HepG2 (cell line): ENCODE results near the gene BTBD17. TPM values are rescaled to one million over a fixed set of nuclear protein-coding genes. Genes with fewer than 3 reads are reported as not detected.

Experiments used
- CEBPB ChIP-seq: IDR thresholded peaks from 2 replicates; pipeline ENCODE4 v1.6.1; 2011; ENCODE audit warnings: low read depth, low read length, improper control_type of control experiment, borderline replicate concordance
- DR1 ChIP-seq: sonication (generic); formaldehyde crosslinking; IDR thresholded peaks from 2 replicates; pipeline ENCODE4 v1.8.0; 2021; ENCODE audit warnings: mild to moderate bottlenecking, missing genetic modification reagents, inconsistent platforms
- ELF1 ChIP-seq: sonication (generic); formaldehyde crosslinking; IDR thresholded peaks from 2 replicates; pipeline ENCODE4 v1.4.0; 2020; ENCODE audit warnings: missing genetic modification reagents
- GLI4 ChIP-seq: sonication (generic); formaldehyde crosslinking; IDR thresholded peaks from 2 replicates; pipeline ENCODE4 v1.5.1; 2020; ENCODE audit warnings: missing genetic modification reagents, mild to moderate bottlenecking, moderate library complexity, borderline replicate concordance
- HDAC6 ChIP-seq: fragments of 200-600 bp; sonication (generic); IDR thresholded peaks from 2 replicates; pipeline ENCODE4 v1.7.0; 2017; ENCODE audit warnings: mild to moderate bottlenecking, antibody characterized with exemption, low read length, low read depth
- HHEX ChIP-seq: IDR thresholded peaks from 2 replicates; pipeline ENCODE4 v1.6.1; 2016; ENCODE audit warnings: control low read depth
- MAF1 ChIP-seq: sonication (generic); formaldehyde crosslinking; IDR thresholded peaks from 2 replicates; pipeline ENCODE4 v1.5.0; 2020; ENCODE audit warnings: missing genetic modification reagents, borderline replicate concordance
- PHF20 ChIP-seq: sonication (generic); formaldehyde crosslinking; IDR thresholded peaks from 2 replicates; pipeline ENCODE4 v1.5.0; 2020; ENCODE audit warnings: mild to moderate bottlenecking, missing genetic modification reagents
- SOX13 ChIP-seq, 3 experiments: fragments of 450-650 bp in 1 of 3; sonication (generic) in 1 of 3; formaldehyde crosslinking in 1 of 3; IDR thresholded peaks in 2 of 3; conservative IDR thresholded peaks in 1 of 3; 2 replicates each; pipeline versions ENCODE4 v1.5.0 to v1.6.1; 2016 to 2020; ENCODE audit warnings: antibody characterized with exemption in 1 of 3, mild to moderate bottlenecking in 1 of 3, missing compliant biosample characterization in 1 of 3, missing genetic modification reagents in 1 of 3, moderate library complexity in 1 of 3
- ZIK1 ChIP-seq: sonication (generic); formaldehyde crosslinking; IDR thresholded peaks from 2 replicates; pipeline ENCODE4 v1.5.0; 2020; ENCODE audit warnings: mild to moderate bottlenecking, low read depth, missing genetic modification reagents, borderline replicate concordance
- ZNF121 ChIP-seq: sonication (generic); formaldehyde crosslinking; IDR thresholded peaks from 2 replicates; pipeline ENCODE4 v1.5.0; 2020; ENCODE audit warnings: mild to moderate bottlenecking, missing genetic modification reagents
- ZNF430 ChIP-seq: sonication (generic); formaldehyde crosslinking; IDR thresholded peaks from 2 replicates; pipeline ENCODE4 v1.9.0; 2021; ENCODE audit warnings: mild to moderate bottlenecking, missing genetic modification reagents
- ZNF589 ChIP-seq: sonication (generic); formaldehyde crosslinking; conservative IDR thresholded peaks from 2 replicates; pipeline ENCODE4 v1.8.0; 2022; ENCODE audit warnings: mild to moderate bottlenecking, moderate library complexity, missing genetic modification reagents
- ZNF816 ChIP-seq: sonication (generic); formaldehyde crosslinking; IDR thresholded peaks from 2 replicates; pipeline ENCODE4 v1.8.0; 2022; ENCODE audit warnings: missing genetic modification reagents, mild to moderate bottlenecking, borderline replicate concordance
- polyA plus RNA-seq, 8 experiments: library from polyadenylated mRNA; depleted of rRNA in 3 of 8; stranded (reverse) in 7 of 8; unstranded in 1 of 8; fragments of >200 nt; fragmentation: Illumina TruSeq in 4 of 8; extraction: Trizol in 4 of 8; gene quantifications; 2 replicates each; pipeline versions ENCODE4 v1.2.1 to v1.2.3, GENCODE V29; 2011 to 2016; ENCODE audit warnings: low read depth in 4 of 8, missing spikeins in 1 of 8, mixed read lengths in 1 of 8; ENCODE audit not compliant: insufficient read depth in 1 of 8
- total RNA-seq, 5 experiments: library from RNA; depleted of rRNA; stranded (reverse); fragments of >200 nt; fragmentation: Illumina TruSeq; extraction: Trizol; gene quantifications; 2 replicates each; pipeline ENCODE4 v1.2.3, GENCODE V29; 2016; ENCODE audit warnings: low read depth in 1 of 5
- TF ChIP-seq, protein P1 (sequence below): IDR thresholded peaks from 2 replicates; pipeline ENCODE4 v1.6.1; 2018; ENCODE audit warnings: missing genetic modification reagents
- TF ChIP-seq, protein P2 (sequence below): sonication (generic); formaldehyde crosslinking; IDR thresholded peaks from 2 replicates; pipeline ENCODE4 v1.4.0; 2020; ENCODE audit warnings: missing genetic modification reagents
- TF ChIP-seq, protein P3 (sequence below): sonication (generic); formaldehyde crosslinking; IDR thresholded peaks from 2 replicates; pipeline ENCODE4 v1.4.0; 2020; ENCODE audit warnings: missing genetic modification reagents
- TF ChIP-seq, protein P4 (sequence below): sonication (generic); formaldehyde crosslinking; IDR thresholded peaks from 2 replicates; pipeline ENCODE4 v1.8.0; 2022; ENCODE audit warnings: missing genetic modification reagents, low read depth, mild to moderate bottlenecking, borderline replicate concordance
- TF ChIP-seq, protein P5 (sequence below): sonication (generic); formaldehyde crosslinking; IDR thresholded peaks from 2 replicates; pipeline ENCODE4 v1.5.0; 2020; ENCODE audit warnings: missing genetic modification reagents, mild to moderate bottlenecking, borderline replicate concordance
- TF ChIP-seq, protein P6 (sequence below): sonication (generic); formaldehyde crosslinking; conservative IDR thresholded peaks from 2 replicates; pipeline ENCODE4 v1.8.0; 2022; ENCODE audit warnings: mild to moderate bottlenecking, moderate library complexity, missing genetic modification reagents

BTBD17 gene
- total and polyA plus RNA-seq, 2 of the 13 experiments (the other 11 are each of a cell fraction or from before 2014, with no cell fraction given), result not detected

DNA sequence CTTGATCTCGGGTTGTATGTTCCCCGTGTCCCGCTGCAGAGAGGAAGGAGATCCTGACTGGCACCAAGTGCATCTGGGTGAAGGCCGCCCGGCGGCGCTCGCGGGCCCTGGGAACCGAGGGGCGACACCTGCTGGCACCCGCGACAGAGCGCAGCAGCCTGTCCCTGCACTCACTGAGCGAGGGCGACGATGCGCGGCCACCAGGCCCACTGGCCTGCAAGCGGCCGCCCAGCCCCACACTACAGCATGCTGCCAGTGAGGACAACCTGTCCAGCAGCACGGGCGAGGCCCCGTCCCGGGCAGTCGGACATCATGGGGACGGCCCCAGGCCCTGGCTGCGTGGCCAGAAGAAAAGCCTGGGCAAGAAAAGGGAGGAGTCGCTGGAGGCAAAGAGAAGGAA is 7.5 kb downstream of the BTBD17 start (continued):
- TF ChIP-seq, protein P1, sequence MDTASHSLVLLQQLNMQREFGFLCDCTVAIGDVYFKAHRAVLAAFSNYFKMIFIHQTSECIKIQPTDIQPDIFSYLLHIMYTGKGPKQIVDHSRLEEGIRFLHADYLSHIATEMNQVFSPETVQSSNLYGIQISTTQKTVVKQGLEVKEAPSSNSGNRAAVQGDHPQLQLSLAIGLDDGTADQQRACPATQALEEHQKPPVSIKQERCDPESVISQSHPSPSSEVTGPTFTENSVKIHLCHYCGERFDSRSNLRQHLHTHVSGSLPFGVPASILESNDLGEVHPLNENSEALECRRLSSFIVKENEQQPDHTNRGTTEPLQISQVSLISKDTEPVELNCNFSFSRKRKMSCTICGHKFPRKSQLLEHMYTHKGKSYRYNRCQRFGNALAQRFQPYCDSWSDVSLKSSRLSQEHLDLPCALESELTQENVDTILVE (CRISPR knock-in tag), result no peak
- no peak for TF ChIP-seq ZNF430 (CRISPR knock-in tag)
- TF ChIP-seq MAF1 (CRISPR knock-in tag), result peak; percentile 34; the same call in 1 of the 2 replicates
- TF ChIP-seq, protein P2, sequence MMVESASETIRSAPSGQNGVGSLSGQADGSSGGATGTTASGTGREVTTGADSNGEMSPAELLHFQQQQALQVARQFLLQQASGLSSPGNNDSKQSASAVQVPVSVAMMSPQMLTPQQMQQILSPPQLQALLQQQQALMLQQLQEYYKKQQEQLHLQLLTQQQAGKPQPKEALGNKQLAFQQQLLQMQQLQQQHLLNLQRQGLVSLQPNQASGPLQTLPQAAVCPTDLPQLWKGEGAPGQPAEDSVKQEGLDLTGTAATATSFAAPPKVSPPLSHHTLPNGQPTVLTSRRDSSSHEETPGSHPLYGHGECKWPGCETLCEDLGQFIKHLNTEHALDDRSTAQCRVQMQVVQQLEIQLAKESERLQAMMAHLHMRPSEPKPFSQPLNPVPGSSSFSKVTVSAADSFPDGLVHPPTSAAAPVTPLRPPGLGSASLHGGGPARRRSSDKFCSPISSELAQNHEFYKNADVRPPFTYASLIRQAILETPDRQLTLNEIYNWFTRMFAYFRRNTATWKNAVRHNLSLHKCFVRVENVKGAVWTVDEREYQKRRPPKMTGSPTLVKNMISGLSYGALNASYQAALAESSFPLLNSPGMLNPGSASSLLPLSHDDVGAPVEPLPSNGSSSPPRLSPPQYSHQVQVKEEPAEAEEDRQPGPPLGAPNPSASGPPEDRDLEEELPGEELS (CRISPR knock-in tag), result no peak
- TF ChIP-seq HDAC6, result no peak
- no peak for TF ChIP-seq ZIK1 (CRISPR knock-in tag)
- TF ChIP-seq ELF1, result no peak
- TF ChIP-seq, protein P3, sequence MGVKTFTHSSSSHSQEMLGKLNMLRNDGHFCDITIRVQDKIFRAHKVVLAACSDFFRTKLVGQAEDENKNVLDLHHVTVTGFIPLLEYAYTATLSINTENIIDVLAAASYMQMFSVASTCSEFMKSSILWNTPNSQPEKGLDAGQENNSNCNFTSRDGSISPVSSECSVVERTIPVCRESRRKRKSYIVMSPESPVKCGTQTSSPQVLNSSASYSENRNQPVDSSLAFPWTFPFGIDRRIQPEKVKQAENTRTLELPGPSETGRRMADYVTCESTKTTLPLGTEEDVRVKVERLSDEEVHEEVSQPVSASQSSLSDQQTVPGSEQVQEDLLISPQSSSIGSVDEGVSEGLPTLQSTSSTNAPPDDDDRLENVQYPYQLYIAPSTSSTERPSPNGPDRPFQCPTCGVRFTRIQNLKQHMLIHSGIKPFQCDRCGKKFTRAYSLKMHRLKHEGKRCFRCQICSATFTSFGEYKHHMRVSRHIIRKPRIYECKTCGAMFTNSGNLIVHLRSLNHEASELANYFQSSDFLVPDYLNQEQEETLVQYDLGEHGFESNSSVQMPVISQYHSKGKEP (CRISPR knock-in tag), result no peak
- no peak for TF ChIP-seq PHF20
- TF ChIP-seq, protein P4, sequence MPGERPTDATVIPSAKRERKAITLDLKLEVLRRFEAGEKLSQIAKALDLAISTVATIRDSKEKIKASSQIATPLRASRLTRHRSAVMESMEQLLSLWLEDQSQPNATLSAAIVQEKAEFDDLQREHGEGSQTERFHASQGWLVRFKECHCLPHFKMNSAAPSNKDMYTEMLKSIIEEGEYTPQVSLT (CRISPR knock-in tag), result no peak
- TF ChIP-seq HHEX (CRISPR knock-in tag), result no peak
- TF ChIP-seq, protein P5, sequence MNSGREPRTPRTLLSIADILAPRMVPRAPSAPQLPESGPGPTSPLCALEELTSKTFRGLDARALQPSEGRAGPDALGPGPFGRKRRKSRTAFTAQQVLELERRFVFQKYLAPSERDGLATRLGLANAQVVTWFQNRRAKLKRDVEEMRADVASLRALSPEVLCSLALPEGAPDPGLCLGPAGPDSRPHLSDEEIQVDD (CRISPR knock-in tag), result no peak
- no peak for TF ChIP-seq ZNF121
- no peak for TF ChIP-seq SOX13 (IDR thresholded peaks at IDR 0.05)
- TF ChIP-seq SOX13 (CRISPR knock-in tag; conservative IDR thresholded peaks at IDR 0.05 in 1 of 2, IDR thresholded peaks at IDR 0.05 in 1 of 2), result no peak
- no peak for TF ChIP-seq CEBPB
- TF ChIP-seq, protein P6, sequence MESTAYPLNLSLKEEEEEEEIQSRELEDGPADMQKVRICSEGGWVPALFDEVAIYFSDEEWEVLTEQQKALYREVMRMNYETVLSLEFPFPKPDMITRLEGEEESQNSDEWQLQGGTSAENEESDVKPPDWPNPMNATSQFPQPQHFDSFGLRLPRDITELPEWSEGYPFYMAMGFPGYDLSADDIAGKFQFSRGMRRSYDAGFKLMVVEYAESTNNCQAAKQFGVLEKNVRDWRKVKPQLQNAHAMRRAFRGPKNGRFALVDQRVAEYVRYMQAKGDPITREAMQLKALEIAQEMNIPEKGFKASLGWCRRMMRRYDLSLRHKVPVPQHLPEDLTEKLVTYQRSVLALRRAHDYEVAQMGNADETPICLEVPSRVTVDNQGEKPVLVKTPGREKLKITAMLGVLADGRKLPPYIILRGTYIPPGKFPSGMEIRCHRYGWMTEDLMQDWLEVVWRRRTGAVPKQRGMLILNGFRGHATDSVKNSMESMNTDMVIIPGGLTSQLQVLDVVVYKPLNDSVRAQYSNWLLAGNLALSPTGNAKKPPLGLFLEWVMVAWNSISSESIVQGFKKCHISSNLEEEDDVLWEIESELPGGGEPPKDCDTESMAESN, result peak; percentile 70; the same call in 1 of the 2 replicates
- no peak for TF ChIP-seq ZNF816 (CRISPR knock-in tag)
- TF ChIP-seq GLI4 (CRISPR knock-in tag), result no peak
- TF ChIP-seq DR1, result no peak
- TF ChIP-seq ZNF589, result no peak
